Measurements from ENCODE around the gene DGKG. TPM values are rescaled to one million over a fixed set of nuclear protein-coding genes. Genes with fewer than 3 reads are reported as not detected.

The DGKG gene
- total and polyA plus RNA-seq, 10 of the 15 experiments (the other 5 are each of a cell fraction or from before 2014, with no cell fraction given): 0.39 to 6.2 (median 4.7) TPM

DNA sequence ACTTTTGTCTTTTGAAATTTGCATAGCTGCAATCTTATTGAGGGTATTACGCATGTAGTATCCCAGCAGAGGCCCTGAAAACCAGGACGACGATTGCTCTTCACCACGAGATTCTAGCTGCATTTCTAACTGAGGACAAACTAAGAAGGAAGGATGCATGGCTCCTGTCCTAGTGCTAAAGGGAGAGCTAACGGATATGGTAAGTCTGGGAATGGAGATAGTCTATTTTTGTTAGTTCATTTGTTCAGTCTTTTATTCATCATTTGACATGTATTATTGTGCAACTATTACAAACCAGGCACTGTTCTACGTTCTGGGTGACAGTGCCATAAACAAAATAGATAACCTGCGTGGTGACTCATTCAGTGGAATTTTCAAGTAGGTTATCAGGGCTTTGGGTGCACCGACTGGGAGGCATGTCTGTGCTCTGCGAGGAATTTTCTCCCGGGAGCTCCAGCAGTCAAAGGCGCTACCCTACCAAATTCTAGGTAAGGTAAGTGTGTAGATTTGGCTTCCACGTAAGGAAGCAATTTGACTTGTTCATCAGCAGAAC lies 201.3 kb downstream of the DGKG start (continued):
- TF ChIP-seq, protein P1, sequence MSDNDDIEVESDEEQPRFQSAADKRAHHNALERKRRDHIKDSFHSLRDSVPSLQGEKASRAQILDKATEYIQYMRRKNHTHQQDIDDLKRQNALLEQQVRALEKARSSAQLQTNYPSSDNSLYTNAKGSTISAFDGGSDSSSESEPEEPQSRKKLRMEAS (IDR thresholded peaks at IDR 0.05; ENCODE audit: low read depth, low read length): no peak
- TF ChIP-seq, protein P2, sequence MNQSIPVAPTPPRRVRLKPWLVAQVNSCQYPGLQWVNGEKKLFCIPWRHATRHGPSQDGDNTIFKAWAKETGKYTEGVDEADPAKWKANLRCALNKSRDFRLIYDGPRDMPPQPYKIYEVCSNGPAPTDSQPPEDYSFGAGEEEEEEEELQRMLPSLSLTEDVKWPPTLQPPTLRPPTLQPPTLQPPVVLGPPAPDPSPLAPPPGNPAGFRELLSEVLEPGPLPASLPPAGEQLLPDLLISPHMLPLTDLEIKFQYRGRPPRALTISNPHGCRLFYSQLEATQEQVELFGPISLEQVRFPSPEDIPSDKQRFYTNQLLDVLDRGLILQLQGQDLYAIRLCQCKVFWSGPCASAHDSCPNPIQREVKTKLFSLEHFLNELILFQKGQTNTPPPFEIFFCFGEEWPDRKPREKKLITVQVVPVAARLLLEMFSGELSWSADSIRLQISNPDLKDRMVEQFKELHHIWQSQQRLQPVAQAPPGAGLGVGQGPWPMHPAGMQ (IDR thresholded peaks at IDR 0.05; ENCODE audit: borderline replicate concordance): no peak

DNA sequence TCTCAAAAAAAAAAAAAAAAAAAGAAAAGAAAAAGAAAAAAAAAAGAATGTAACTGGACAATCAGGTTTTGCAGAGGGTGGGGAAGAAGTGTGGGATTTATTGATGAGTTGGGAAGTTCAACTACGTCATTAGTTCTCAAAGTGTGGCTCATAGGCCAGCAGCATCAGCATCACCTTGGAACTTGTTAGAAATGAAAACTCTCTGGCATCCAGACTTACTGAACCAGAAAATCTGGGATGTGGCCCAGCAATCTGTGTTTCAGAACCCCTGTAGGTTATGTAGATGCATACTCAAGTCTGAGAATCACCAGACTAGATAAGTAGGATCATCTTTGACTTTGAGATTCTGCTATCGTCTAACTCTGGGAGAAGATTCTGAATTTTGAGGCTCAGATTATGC lies 207.4 kb downstream of the DGKG start:
- peaks cover 28% of the 10 kb centered on the region for H3K4me1 ChIP-seq (ENCODE audit: control insufficient read depth, insufficient read depth, low read length)
- H3K79me2 ChIP-seq (ENCODE audit: control insufficient read depth, insufficient read depth, low read length): no peaks in the 10 kb centered on the region
- 97% methylated on average over 2 of the region's 2 CpGs for WGBS (ENCODE audit: insufficient coverage, insufficient replicate concordance, low lambda C conversion rate, missing lambda C conversion rate)
- no TSS peak for BruUV-seq (replicated peaks)
- H4K20me1 ChIP-seq (ENCODE audit: control insufficient read depth, insufficient read depth): no peaks in the 10 kb centered on the region
- no peaks in the 10 kb centered on the region for H3K36me3 ChIP-seq (ENCODE audit: control insufficient read depth in 2 of 2, insufficient read depth in 2 of 2, low read length in 1 of 2)
- H3K27me3 ChIP-seq (replicated peaks in 1 of 2; ENCODE audit: control insufficient read depth in 2 of 2, insufficient read depth in 2 of 2, low read length in 1 of 2): no peaks in the 10 kb centered on the region
- POLR2A ChIA-PET: no interaction called here
- no peak for DNase-seq (ENCODE audit: low read depth, low spot score)
- H2AFZ ChIP-seq (ENCODE audit: control insufficient read depth, low read depth, low read length): no peak overlapping the region
- intact Hi-C loops (cut with micrococcal nuclease; ENCODE audit: unreplicated experiment): loop anchor here (5.0 kb wide), 3 partner anchors 47 to 88 kb away; partner anchors contain the start of gene ETV5
- FAIRE-seq: no peak
- H3K9me3 ChIP-seq (replicated peaks; ENCODE audit: control insufficient read depth, insufficient read depth, low read length): no peaks in the 10 kb centered on the region
- in situ Hi-C loops (cut with MboI): no loop called here
- RAD21 ChIA-PET (ENCODE audit: unreplicated experiment): no interaction called here
- SMC1A ChIA-PET (ENCODE audit: uncharacterized antibody, unreplicated experiment): no interaction called here
- no peak overlapping the region for H3K4me3 ChIP-seq
- CTCF ChIA-PET: no interaction called here
- no peak overlapping the region for H3K9ac ChIP-seq (ENCODE audit: control insufficient read depth, insufficient read depth, low read length)
- H3K27ac ChIP-seq (ENCODE audit: control insufficient read depth, insufficient read depth): no peak overlapping the region
- H3K4me2 ChIP-seq (ENCODE audit: control insufficient read depth, insufficient read depth): no peak overlapping the region
- no peak for ATAC-seq
- TF ChIP-seq ESRRA (IDR thresholded peaks at IDR 0.05; ENCODE audit: low read length): no peak
- TF ChIP-seq, protein P3, sequence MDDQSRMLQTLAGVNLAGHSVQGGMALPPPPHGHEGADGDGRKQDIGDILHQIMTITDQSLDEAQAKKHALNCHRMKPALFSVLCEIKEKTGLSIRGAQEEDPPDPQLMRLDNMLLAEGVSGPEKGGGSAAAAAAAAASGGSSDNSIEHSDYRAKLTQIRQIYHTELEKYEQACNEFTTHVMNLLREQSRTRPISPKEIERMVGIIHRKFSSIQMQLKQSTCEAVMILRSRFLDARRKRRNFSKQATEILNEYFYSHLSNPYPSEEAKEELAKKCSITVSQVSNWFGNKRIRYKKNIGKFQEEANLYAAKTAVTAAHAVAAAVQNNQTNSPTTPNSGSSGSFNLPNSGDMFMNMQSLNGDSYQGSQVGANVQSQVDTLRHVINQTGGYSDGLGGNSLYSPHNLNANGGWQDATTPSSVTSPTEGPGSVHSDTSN (IDR thresholded peaks at IDR 0.05; ENCODE audit: insufficient replicate concordance, low read depth, low read length): no peak
- no peak for TF ChIP-seq HCFC1 (IDR thresholded peaks at IDR 0.05; ENCODE audit: low read length)
- no peak for TF ChIP-seq ZNF384 (IDR thresholded peaks at IDR 0.05; ENCODE audit: borderline replicate concordance, low read depth, low read length)
- TF ChIP-seq EED (IDR thresholded peaks at IDR 0.05; ENCODE audit: low read depth): no peak
- TF ChIP-seq, protein P4, sequence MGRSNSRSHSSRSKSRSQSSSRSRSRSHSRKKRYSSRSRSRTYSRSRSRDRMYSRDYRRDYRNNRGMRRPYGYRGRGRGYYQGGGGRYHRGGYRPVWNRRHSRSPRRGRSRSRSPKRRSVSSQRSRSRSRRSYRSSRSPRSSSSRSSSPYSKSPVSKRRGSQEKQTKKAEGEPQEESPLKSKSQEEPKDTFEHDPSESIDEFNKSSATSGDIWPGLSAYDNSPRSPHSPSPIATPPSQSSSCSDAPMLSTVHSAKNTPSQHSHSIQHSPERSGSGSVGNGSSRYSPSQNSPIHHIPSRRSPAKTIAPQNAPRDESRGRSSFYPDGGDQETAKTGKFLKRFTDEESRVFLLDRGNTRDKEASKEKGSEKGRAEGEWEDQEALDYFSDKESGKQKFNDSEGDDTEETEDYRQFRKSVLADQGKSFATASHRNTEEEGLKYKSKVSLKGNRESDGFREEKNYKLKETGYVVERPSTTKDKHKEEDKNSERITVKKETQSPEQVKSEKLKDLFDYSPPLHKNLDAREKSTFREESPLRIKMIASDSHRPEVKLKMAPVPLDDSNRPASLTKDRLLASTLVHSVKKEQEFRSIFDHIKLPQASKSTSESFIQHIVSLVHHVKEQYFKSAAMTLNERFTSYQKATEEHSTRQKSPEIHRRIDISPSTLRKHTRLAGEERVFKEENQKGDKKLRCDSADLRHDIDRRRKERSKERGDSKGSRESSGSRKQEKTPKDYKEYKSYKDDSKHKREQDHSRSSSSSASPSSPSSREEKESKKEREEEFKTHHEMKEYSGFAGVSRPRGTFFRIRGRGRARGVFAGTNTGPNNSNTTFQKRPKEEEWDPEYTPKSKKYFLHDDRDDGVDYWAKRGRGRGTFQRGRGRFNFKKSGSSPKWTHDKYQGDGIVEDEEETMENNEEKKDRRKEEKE (IDR thresholded peaks at IDR 0.05): no peak
- TF ChIP-seq, protein P5, sequence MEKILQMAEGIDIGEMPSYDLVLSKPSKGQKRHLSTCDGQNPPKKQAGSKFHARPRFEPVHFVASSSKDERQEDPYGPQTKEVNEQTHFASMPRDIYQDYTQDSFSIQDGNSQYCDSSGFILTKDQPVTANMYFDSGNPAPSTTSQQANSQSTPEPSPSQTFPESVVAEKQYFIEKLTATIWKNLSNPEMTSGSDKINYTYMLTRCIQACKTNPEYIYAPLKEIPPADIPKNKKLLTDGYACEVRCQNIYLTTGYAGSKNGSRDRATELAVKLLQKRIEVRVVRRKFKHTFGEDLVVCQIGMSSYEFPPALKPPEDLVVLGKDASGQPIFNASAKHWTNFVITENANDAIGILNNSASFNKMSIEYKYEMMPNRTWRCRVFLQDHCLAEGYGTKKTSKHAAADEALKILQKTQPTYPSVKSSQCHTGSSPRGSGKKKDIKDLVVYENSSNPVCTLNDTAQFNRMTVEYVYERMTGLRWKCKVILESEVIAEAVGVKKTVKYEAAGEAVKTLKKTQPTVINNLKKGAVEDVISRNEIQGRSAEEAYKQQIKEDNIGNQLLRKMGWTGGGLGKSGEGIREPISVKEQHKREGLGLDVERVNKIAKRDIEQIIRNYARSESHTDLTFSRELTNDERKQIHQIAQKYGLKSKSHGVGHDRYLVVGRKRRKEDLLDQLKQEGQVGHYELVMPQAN (conservative IDR thresholded peaks at IDR 0.05): no peak
- TF ChIP-seq NR2C2 (IDR thresholded peaks at IDR 0.05; ENCODE audit: borderline replicate concordance, control insufficient read depth, insufficient read length, low read depth): no peak
- no peak for TF ChIP-seq CHD1 (IDR thresholded peaks at IDR 0.05; ENCODE audit: low read depth, low read length)
- no peak for TF ChIP-seq RUNX3 (IDR thresholded peaks at IDR 0.05; ENCODE audit: low read length)
- no peak for TF ChIP-seq ZNF24 (IDR thresholded peaks at IDR 0.05)
- TF ChIP-seq POU2F2 (IDR thresholded peaks at IDR 0.05; ENCODE audit: borderline replicate concordance, low read depth, low read length): no peak
- no peak for TF ChIP-seq NBN (IDR thresholded peaks at IDR 0.05)
- TF ChIP-seq IKZF1 (conservative IDR thresholded peaks at IDR 0.05): no peak
- no peak for TF ChIP-seq TARDBP (IDR thresholded peaks at IDR 0.05; ENCODE audit: borderline replicate concordance)
